HG03139 (cell line): ENCODE results near the gene LTF.

Source experiments
- ATAC-seq: cut with Tn5 transposase; IDR thresholded peaks from one replicate; pipeline ENCODE4 v1.9.1; 2021; ENCODE audit not compliant: unreplicated experiment

LTF gene

DNA sequence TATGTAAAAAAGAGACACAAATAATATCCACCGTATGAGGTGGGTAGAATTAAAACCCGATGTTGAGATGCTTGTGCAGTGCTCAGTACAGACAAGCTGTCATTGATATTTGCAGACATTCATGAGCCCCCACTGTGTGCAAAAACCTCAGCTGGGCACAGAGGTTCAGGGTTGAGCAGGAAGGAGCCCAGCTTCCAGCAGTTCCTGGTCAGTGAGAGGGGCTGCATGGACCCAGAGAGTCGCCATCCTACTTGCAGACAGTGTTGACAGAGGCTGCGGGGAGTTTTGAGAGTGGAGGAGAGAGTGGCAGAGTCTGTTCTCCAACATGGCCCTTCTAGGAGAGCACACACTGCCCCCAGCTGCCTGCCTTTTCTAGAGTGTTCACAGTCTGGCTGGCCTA lies 6.1 kb upstream of the LTF start:
- no peak for ATAC-seq

DNA sequence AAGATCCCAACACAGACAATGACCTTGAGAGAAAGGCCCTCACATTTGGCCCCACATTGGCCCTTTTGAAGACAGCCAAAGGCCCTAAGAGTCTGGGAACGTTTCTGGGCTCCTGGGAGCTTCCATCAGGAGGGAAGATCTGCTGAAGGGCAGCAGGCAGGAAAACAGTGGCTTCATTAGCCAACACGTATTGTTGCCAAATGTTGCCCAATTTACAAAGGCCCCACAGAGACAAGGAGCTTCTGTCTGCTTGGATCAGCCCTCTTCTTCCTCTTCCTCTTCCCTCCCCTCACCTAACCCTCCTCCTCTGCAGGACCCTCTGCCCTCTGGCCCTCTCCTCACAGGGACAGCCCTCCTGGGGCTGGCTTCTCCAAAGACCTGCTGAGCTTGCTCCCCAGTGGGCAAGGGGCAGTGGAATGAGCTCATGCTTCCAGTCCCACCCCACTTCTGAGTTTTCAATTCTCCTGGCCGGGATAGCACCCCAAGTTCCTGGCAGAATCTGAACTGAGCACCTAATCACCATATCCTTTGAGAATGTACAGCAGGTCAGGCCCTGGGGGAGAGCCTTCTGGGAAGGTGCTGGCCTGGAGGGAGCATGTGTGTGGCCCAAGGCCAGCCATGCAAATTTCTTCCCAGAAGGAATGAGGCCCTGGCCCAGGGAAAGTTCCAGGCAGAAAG lies 5.1 kb upstream of the LTF start:
- ATAC-seq: no peak

DNA sequence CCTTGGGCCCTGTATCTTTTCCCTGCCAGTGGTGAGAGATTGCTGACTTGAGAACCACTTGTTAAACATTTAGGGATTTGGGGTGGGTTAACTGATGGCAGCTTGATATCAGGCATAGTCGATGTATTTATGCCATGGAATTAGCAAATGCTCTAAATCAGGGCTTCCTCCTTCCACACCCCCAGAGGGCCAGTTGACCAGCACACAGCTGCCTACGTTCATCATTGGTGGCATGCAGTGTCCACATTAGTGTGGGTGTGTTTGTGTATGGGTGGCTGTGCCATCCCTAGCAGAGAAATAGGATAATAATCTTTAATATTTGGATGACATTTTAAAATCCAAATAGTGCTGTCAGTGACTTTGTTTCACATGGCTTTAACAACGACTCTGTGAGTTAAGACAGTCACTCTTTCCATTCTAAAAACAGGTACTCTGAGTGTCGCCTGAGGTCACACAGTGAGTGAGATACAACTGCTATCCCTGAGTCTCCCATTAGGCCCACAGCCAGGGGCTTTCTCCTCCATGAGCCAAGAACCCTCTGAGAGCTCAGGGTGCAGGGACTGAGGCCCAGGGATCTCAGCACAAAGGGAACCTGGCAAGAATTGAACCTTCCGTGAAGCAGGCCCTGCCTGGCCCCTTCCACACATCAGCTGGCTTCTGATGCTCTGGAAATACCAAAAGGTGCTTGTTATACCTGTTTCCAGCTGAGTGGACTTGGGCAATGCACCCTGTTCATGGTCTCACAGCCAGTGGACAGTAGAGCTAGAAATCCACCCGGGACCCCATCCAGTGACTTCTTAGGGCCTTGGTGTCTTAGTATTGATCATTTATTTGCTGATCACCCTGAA lies 4.3 kb upstream of the LTF start:
- no peak for ATAC-seq

DNA sequence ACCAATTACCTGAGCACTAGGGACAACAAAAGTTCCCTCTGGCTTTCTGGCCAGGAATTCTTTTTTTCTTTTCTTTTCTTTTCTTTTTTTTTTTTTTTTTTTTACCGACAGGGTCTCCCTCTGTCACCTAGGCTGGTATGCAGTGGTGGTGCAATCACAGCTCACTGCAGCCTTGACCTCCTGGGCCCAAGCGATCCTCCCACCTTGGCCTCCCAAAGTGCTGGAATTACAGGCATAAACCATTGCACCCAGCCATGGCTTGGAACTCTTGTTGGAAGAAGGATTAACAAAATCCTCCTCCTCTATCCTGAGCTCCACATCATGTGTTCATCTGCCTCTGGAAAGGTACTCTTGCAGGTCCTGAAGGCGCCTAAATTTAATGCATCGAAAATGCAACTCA lies 2.9 kb upstream of the LTF start:
- ATAC-seq: no peak

DNA sequence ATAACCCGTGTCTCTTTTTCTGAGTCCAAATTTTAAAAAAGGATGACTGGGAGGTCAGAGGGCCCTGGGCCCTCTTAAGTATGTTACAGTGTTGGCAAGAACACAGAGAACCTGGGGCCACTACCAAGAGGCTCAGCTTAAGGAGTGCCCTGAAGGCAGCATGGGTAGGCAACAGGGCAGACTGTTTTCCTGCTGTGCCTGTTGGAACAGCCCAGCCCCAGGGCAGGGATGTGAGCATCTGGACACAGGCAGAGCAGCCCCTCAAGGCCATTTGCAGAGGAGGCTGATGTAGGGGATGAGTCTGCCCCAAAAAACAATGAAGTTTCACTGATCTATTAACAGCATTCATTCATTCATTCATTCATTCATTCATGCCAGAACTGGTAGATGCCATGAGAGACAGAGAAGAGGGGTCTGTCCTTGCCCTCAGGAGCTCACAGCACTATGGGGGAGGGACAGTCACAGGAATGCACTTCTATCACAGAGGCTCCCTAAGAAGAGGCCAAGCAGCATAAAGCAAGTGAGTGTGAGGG lies 2.2 kb upstream of the LTF start:
- ATAC-seq: no peak

DNA sequence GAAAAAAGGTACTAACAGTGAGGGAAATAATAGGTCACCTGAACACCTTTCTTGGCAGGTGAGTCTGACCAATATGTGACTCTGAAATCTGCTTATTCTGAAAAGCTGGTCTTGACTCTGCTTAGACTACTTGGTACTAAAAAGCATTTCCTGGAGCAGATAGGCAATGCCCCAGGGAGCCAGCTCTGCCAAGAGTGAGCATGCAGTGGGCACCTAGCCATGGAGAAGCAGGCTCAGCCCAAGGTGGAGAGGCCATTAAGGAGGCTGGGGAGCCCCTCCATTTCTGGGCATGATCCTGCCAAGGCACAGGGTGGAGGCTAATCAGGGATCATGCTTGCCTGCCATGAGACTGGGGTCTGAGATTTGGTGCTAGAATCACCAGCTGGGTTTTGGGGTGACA lies 1.6 kb upstream of the LTF start:
- no peak for ATAC-seq

DNA sequence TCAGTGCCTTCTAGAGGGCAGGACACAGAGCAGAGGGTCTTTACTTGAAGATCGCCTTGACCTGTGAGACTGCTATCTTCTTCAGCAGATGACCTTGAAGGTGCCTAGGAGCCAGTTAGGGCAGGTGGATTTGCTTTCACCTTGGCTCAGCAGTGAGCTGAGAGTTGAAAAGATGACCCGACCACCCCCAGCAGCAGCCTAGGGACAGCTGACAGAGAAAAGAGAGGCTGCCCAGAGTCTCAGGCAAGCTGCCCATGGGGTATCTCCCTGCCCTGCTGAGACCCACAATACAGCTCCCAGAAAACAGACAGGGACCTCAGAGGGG lies 453 bp upstream of the LTF start:
- no peak for ATAC-seq

DNA sequence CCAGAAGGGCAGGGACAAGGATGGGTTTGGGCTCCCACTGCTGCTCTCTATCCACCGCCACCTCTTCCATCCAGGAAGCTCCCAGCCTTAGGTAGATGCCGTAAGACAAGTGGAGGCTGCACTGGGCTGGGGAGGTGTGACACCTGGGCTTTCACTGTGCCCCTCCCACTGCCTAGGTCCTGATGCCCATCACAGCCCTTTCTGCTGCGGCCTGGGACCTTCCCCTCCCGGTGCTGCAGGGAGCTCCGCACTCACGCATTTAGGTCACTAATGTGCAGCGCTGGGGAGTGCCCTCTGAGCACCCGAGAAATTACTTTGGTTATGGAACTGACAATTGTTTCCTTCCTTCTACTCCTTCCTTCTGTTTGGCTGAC lies 850 bp downstream of the LTF start:
- no peak for ATAC-seq

DNA sequence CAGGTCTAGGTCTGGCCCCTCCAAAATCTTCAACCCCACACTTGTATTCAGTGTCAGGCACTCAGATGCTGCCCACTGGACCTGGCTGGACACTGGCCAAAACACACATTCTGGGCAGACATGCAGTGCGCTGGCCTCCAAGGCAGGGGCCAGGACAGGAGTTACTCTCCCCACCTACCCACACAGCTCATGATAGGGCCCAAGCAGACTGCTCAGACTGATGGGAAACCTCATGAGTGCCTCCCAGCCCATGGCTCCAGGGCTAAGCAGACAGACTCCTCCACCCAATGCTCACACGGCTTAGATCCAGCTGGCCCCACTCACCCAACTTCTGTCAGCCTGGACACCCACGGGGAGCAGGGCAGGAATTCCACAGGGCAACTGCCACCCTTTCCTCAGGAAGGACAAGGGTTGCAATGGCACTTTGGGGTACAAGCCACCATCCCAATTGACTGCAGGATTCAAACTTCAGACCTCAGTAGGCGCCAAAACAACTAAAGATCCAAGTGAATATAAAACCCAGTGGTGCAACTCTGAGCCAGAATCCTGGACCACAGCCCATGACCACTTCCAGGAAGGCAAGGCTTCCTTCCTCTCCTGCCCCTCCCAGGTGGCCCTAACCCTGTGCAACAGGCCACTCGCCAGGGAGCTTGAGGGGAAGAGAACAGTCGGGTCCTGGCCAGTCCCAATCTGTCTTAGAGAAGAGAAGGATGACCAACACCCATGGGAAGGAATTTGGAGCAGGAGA lies 1.4 kb downstream of the LTF start:
- no peak for ATAC-seq

DNA sequence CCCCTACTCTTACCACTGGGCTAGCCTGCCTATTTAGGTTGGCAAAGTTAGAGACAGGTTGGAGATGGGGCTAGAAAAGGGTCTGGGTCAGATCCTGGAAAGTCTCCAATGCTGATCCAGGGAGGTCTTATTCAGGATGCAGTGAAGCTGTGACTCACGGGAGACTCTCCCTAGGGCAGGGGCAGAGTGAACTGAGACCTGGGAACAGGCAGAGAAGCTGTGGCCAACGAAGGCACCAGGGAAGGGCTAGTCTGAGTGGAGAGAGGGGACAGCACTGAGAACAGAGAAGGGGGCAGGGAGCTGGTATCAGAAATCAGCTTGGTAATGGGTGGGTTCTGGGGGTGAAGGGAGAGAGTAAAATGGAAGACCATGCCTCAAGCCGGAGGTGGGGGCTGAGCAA lies 2.2 kb downstream of the LTF start:
- ATAC-seq: no peak

DNA sequence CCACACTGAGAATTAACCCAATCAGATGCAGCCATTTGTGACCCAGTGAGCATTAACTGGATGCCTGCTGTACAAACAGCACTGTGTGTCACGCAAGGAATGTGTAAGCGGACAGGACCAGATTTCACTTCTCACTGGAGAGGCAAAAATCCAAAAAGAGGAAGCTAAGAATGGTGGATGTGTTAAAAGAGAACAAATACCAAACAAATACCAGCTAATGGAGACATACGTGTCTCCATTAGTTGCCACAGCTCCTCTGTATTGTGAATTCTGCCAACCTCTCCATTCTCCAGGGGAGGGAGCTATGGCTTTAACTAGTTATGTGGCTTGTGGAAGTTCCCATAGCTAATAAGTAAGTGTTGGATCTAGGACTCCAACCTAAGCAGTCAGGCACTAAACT lies 2.6 kb downstream of the LTF start:
- no peak for ATAC-seq

DNA sequence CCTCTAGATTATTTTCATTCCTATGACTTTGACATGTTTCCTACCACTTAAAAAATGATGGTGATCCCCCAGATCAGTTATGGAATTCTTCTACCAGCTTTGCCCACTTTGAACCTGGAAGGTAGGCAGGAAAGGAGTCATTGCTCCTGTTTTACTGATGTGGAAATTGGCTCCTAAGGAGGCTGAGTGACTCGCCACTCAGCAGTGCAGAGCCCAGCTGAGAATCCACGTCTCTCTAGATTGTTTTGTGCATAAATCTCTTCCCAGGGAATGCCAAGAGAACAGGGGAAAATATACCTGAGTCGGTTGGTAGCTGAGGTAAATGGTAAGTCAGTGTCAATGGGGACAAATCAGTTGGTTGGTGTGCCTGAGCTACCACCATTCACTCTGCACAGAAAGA lies 4.7 kb downstream of the LTF start:
- ATAC-seq: no peak

DNA sequence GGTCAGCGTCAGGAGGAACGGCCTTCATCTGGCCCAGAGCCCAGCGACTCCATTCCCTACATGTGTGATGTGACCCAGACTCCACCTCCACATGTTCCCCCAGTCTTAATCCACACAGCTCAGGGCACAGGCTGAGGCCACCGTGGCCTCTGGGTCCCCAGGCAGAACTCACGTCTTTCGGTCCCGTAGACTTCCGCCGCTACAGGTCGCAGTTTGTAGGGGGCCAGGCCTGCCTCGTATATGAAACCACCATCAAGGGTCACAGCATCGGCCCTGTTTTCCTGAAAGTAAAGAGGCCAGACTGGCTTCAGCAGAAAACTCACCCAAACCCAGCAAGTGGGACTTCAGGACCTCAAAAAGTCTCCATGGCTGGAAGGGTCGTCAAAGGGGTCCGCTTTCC lies 8.6 kb downstream of the LTF start:
- ATAC-seq: no peak

DNA sequence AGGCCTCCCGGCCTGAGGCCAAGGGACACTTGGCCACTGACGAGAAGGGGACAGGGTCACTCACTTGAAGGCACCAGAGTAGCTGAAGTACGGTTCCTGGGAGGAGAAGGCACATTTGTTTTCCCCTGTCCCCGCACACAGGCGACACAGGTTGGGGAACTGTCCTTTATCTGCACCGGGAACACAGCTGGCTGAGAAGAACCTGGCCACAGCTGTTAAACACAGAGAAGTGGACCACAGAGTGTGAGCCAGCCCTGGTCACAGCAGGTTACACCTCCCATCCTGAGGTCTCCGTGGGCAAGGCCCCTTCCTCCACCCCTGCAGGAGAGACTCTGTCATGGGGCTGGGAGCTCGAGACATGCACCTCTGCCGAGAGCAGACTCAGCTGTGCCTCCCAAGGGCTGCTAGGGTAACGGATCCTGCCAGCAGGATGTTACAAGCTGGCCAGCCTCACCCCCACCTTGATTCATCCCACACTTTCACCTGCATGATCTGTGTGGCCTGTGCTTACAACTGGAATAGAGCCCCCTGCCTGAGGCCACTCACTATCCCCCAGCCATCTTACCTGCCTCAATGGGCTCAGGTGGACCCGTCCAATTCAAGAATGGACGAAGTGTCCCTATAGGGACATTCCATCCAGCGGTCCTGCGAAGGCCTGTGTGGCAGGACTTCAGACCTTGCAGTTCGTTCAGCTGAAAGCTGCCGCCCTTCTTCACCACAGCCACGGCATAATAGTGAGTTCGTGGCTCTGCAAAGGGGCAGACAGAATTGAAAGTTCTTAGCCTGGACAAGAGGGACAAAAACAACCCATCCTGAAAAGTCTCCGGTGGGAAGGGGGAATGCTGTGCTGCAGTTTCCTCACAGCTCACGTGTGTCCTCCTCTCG lies 9.2 kb downstream of the LTF start:
- ATAC-seq: no peak

DNA sequence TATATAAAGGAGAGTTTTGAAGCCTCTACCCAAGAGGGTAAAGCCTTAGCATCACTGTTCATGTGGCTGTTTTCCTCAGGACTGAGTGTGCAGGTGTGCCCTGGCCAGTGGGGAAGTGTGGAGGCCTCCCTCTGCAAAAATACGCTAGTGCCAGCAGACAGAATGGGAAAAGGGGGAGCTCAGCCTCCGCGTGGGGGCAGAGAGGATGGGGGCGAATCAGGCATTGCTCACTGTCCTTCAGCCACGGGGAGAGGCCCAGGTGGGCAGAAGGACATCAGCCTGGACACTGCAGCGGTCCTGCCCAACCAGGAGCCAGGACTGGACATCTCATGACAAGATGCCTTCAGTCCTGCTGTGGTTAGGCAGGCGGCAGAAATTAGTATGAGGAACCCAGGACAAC lies 10.1 kb downstream of the LTF start:
- ATAC-seq: no peak

DNA sequence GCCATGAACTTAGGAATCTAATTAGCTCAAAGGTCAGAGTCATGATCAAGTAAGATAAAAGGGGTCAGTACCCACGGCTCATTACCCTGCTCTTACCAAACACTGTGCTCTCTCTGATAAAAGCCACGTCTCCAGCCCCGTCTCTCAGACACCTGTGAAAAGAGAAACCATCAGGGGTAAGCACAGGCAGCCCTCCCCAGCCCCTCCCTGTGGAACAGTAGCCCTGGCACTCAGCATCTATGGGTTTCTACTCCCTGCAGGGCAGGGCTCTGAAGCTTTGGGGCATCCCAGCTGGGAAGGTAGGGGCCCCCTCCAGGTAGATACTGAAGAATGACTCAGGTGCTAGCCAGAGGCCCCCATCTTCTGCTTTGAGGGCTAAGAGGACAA lies 10.5 kb downstream of the LTF start:
- no peak for ATAC-seq

DNA sequence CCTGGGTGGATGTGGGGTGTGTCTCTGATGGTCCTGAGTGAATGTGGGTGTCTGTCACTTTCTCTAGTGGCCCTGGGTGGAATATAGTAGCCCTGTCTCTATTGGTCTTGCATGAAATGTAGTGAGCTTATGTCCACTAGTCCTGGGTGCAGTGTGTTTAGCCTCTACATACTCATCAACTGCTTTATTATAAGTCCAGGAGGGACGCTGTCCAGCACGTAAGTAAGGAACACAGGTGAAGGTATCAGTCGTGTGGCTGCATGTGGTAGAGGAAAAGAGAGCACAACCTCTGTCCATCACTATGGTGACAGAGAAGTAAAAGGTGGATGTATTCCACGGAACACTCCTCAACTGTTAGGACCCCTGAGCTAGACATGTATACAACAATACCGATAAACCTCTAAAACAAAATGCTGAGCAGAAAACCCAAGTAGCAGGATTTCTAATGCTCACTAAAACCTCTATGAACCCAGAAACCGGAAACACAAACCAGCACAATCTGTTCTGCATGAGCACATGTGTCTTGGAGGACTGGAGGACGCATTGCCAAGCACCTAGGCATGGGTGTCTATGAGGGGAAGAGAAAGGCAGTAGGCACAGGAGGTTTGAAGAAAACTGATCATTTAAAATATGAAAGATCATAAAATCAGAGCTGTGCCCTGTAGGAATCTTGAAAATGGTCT lies 11.0 kb downstream of the LTF start:
- ATAC-seq: no peak

DNA sequence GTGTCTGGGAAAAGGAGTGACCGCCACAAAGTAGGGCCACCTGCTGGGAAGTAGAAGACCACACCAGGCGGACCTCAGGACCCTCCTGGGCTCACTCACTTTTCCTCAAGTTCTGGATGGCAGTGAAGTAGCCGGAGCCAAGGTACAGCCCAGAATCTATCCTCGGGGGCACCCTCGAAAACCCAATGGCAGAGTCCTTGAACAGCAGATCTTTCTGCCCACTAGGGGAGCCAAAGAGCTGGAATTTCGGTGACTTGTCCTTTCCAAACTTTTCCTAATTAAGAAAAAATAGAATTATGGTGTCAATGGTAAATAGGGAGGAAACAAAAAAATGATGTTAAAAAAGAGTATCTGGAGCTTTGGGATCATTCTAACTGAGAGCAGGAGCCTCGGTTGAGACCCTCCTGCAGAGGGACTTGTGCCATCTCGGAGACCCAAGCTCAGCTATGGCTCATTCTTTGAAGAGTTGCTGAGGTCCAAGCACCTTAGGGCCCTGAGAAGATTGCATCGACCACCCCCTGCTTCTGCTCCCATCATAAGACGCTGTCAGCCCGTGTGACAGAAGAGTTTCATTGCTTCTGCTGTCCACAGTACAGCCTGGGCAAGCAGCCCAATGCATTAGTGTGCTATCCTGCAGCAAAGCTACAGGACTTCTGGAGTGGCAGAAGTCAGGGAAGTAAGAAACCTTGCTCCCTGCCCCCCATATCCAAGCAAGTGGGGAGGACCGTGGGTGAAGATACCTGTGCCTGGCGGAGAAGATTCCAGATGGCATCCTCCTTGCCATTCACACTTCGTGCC lies 14.8 kb downstream of the LTF start:
- ATAC-seq: no peak

DNA sequence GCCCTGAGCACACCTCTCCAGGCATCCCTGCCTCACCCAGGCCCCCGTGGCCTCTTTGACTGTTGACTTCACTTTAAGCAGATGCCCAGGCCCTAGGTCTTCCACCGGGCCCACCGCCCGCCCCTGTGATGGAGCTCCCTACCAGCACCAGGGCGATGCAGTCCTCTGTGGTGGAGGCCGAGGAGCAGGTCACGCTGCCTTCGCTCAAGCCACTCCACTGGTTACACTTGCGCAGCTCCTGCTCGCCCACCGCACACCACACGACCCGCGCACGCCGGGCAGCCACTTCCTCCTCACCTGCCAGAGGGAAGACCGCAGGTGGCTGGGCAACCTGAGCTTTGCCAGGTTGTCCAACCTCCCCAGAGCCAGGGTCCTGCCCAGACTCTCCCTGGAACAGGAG lies 16.0 kb downstream of the LTF start:
- no peak for ATAC-seq
